ENCODE measurements around the gene SENP1.

The SENP1 gene

GRCh38 chr12:48017921-48018617 lies 87.8 kb downstream of the SENP1 start:
- no peak for DNase-seq (ENCODE audit: low spot score)

- DNase-seq (ENCODE audit: low spot score) = no peak
Measured at GRCh38 chr12:48017496-48017895, 88.4 kb downstream of the SENP1 start.

GRCh38 chr12:48016373-48017020 lies 89.4 kb downstream of the SENP1 start:
- DNase-seq (ENCODE audit: low spot score) = no peak

GRCh38 chr12:48015954-48016353 lies 89.9 kb downstream of the SENP1 start:
- DNase-seq (ENCODE audit: low spot score) = no peak

- no peak for DNase-seq (ENCODE audit: low spot score)
Measured at GRCh38 chr12:48015129-48015528, 90.8 kb downstream of the SENP1 start.

GRCh38 chr12:48013287-48013686 lies 92.6 kb downstream of the SENP1 start:
- no peak for DNase-seq (ENCODE audit: low spot score)

- DNase-seq (ENCODE audit: low spot score) = no peak
Measured at GRCh38 chr12:48012070-48012469, 93.8 kb downstream of the SENP1 start.

- DNase-seq (ENCODE audit: low spot score) = no peak
Measured at GRCh38 chr12:48010366-48010970, 95.4 kb downstream of the SENP1 start.

- no peak for DNase-seq (ENCODE audit: low spot score)
Measured at GRCh38 chr12:48009471-48009870, 96.4 kb downstream of the SENP1 start.

GRCh38 chr12:48008950-48009349 lies 96.9 kb downstream of the SENP1 start:
- no peak for DNase-seq (ENCODE audit: low spot score)

- no peak for DNase-seq (ENCODE audit: low spot score)
Measured at GRCh38 chr12:48008349-48008748, 97.5 kb downstream of the SENP1 start.

- DNase-seq (ENCODE audit: low spot score) = no peak
Measured at GRCh38 chr12:48007206-48007605, 98.7 kb downstream of the SENP1 start.

GRCh38 chr12:48005750-48006021 lies 100.2 kb downstream of the SENP1 start:
- no peak for DNase-seq (ENCODE audit: low spot score)

GRCh38 chr12:48005001-48005749 lies 100.7 kb downstream of the SENP1 start:
- DNase-seq (ENCODE audit: low spot score) = no peak

GRCh38 chr12:48004053-48004941 lies 101.6 kb downstream of the SENP1 start, which contains the start of gene COL2A1:
TSS of gene COL2A1 (minus strand) at chr12:48004476. CDS start at chr12:48004321, 155 bp downstream.
- peak; percentile 48 for DNase-seq (ENCODE audit: low spot score)

- no peak for DNase-seq (ENCODE audit: low spot score)
Measured at GRCh38 chr12:48003226-48004052, 102.4 kb downstream of the SENP1 start.

GRCh38 chr12:48002773-48003218 lies 103.1 kb downstream of the SENP1 start:
- DNase-seq (ENCODE audit: low spot score) = peak; percentile 57

- no peak for DNase-seq (ENCODE audit: low spot score)
Measured at GRCh38 chr12:48002414-48002730, 103.5 kb downstream of the SENP1 start.

- peak; percentile 73 for DNase-seq (ENCODE audit: low spot score)
Measured at GRCh38 chr12:48001505-48002413, 104.1 kb downstream of the SENP1 start.

Measured in hepatic stellate cell (primary cell).